Stimulated activated CD4-positive, alpha-beta T cell treated with anti-CD3 and anti-CD28 coated beads, Interleukin-4, amount 100 ng/mL, for 48 hours (primary cell): ENCODE measurements around the gene VWA8.
"Not testable (repeated sequence)": the region's sequence is repeated elsewhere in the genome, so short reads cannot be mapped to it uniquely, and the experiment has no call there.

Experiments used
- DNase-seq, 2 donors: peaks; one replicate each; pipeline ENCODE4 v3.0.0-alpha.2; 2020; ENCODE audit warnings: low read depth in 2 of 2

The VWA8 gene

GRCh38 chr13:41588448-41588847, 372.5 kb downstream of the VWA8 start:
- no peak for DNase-seq

DNA sequence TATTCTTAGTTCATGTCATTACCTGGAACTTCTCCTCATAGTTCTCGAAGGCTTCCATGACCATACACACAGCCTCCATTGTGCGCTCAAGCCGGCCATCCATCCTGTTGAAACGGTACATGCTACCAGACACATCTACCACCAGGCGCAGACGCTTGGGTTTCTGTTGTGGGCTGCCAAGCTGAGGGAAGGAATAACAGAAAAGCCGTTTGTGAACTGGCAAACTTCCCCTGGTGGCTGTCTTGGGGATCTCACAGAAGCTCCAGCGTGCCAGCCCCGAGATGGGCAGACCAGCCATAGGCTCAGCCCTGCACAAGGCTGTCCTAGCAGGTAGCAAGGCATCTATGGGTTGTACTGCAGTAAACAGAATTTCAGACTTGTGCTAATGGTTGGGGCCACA, 373.4 kb downstream of the VWA8 start:
- peak in 1 of 2 donors; percentile 6 for DNase-seq

GRCh38 chr13:41586216-41586615, 374.7 kb downstream of the VWA8 start:
- DNase-seq = no peak

GRCh38 chr13:41582027-41582463, 378.9 kb downstream of the VWA8 start:
- DNase-seq = no peak

GRCh38 chr13:41580345-41580744, 380.6 kb downstream of the VWA8 start:
- DNase-seq = no peak

GRCh38 chr13:41579881-41580280, 381.0 kb downstream of the VWA8 start:
- DNase-seq = no peak

DNA sequence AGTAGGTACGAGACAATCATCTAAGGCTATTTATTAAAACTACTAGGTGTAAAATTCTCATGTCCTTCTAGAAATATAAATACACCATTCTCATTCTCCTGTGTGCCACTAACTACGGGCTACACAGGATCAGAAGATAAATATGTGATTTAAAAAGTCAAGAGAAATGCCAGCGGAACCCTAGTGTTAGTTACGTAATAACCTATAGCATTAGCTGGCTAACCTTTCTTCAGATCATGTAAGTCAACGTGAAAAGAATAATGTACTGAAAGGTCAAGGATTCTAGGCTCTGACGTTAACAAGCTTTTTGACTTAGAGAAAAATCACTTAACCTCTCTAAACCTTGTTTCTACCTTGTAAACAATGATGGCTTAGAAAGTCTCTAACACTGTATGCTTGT, 381.7 kb downstream of the VWA8 start:
- DNase-seq = no peak

DNA sequence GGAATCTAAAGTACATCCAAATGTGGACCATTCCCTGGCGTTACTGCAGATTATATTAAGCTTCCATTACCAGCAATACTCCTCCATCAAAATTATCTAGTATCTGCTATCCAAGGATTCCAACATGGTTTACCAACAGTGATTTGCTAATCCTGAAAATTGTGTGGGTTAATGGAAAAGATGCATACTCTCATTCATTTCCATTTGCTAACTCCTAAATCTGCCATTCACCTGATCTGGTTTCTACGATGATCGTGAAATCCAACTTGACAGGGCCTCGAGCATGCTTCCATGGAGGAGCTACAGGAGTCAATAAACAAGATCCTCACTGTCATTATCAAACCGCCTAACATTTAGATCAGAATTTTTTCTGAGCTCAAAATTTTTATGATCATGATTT, 382.5 kb downstream of the VWA8 start:
- no peak for DNase-seq

- no peak for DNase-seq
These were observed 383.5 kb downstream of the VWA8 start for GRCh38 chr13:41577436-41577835.

DNA sequence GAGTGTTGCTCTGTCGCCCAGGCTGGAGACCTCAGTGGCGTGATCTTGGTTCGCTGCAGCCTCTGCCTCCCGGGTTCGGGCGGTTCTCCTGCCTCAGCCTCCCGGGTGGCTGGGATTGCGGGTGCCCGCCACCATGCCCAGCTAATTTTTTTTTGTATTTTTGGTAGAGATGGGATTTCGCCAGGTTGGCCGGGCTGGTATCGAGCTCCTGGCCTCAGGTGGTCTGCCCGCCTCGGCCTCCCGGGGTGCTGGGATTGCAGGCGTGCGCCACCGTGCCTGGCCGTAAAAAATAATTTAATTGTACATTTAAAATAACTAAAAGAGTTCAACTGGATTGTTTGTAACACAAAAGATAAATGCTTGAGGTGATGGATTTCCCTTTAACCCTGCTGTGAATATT, 387.3 kb downstream of the VWA8 start:
- DNase-seq = not testable (repeated sequence)

DNA sequence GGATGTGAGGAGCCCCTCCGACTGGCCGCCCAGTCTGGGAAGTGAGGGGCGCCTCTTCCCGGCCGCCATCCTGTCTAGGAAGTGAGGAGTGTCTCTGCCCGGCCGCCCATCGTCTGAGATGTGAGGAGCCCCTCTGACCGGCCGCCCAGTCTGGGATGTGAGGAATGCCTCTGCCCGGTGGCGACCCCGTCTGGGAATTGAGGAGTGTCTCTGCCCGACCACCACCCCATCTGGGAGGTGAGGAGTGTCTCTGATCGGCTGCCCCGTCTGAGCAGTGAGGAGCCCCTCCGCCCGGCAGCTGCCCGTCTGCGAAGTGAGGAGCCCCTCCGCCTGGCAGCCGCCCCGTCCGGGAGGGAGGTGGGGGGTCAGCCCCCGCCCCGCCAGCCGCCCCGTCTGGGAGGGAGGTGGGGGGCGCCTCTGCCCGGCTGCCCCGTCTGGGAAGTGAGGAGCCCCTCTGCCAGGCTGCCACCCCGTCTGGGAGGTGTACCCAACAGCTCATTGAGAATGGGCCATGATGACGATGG, 389.0 kb downstream of the VWA8 start:
- DNase-seq = not testable (repeated sequence)

DNA sequence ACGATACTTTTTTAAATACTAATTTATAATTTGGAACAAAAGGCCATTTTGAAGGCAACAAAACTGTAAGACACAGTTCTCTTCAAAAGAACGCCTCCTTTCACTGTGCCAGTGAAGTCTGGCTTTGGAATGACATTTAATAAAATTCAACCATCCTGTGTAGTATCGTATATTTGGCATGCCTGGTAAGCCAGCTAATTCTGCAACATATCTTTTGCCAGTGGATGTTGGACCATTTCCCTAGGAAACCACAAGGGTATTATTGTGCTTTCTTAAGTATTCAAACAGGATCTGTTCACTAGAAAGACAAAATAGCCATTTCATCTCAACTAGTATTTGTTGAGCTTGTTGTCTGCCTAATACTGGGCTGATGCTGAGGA, 391.9 kb downstream of the VWA8 start:
- DNase-seq = no peak

DNA sequence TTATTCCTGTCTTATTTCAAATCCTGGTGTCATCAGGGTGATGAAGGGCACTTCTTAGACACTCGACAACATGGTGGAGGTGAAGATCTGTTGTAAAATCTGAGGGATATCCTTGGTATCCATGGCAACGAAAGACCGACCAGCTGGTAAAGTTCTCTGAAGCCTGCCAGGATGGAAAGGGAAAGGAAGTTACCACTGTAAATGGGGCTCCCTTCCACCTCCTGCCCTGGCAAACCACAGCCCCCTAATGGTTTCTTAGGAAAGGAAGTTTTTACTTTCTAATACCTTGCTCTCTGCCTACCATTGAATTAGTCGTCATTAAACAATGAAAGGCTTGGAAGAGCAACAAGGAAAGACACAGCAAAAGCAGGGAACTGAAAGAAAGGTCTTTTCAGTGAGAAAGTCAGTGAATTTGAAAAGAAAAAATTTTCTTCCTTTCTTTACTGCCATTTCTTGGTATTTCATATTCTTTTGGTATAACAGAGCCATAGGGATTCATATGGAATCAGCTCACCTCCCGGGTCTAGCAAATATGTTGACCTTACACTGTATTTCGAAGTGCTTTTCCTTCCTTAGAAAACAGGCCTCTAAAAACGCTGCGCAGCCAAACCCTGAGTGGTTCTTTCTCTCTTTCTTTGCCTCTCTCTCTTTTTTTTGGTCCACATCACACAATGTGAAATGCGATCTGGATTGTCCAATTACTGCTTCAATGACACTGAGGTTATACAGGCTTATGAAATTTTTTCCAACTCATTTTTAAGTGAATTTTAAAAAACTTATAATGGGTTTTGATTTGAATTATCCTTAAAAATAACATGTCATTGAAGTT, 392.6 kb downstream of the VWA8 start:
- no peak for DNase-seq

DNA sequence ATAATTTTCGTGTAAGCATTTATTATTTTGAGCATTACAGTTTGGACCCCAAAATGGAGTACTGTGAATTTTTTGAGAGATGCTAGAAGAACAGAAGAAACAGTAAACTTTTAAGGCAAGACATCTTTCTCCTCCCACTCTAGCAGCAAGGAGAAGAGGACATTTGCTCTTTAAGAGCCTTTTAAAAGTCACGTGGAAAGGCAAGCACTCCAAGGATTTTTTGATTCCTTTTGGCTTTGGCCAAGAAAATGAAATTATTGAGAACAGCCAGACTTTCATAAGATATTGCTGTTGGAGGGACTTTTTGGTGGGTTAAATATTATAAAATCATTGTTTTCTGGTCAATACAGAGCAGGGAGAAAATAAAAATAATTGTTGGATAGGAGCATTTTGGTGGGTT, 393.5 kb downstream of the VWA8 start:
- DNase-seq = no peak

- no peak for DNase-seq
These were observed 395.1 kb downstream of the VWA8 start for GRCh38 chr13:41565846-41566245.

- no peak for DNase-seq
These were observed 395.7 kb downstream of the VWA8 start for GRCh38 chr13:41565216-41565615.

- no peak for DNase-seq
These were observed 396.9 kb downstream of the VWA8 start for GRCh38 chr13:41563984-41564365.

DNA sequence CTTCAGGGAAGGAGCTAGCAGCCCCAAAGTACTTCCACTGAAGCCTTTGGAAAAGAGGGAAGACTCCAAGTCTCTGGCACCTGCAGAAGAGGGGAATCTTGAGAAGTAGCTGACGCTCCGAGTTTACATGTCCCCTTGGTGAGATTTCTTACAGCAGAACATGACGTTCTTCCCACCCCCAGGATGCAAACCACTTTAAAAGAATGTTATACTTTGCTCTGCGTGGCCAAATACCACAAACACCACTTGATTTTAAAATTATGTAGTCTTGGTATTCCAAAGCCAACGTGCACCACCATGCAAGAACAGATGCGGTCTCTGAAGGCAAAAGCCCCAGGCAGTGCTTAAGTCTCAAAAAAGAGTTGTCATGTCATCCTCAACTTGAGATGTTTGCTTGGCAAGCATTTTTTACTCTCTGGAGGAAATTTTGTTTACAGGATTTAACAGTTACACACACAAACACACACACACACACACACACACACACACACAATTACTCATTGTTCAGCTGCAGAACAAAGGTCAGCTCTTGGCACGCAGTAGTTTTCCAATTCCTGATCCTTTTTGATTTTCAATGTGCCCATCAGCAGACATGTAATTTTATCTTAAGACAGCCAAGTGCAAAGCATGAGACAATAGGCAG, 397.4 kb downstream of the VWA8 start:
- no peak for DNase-seq

DNA sequence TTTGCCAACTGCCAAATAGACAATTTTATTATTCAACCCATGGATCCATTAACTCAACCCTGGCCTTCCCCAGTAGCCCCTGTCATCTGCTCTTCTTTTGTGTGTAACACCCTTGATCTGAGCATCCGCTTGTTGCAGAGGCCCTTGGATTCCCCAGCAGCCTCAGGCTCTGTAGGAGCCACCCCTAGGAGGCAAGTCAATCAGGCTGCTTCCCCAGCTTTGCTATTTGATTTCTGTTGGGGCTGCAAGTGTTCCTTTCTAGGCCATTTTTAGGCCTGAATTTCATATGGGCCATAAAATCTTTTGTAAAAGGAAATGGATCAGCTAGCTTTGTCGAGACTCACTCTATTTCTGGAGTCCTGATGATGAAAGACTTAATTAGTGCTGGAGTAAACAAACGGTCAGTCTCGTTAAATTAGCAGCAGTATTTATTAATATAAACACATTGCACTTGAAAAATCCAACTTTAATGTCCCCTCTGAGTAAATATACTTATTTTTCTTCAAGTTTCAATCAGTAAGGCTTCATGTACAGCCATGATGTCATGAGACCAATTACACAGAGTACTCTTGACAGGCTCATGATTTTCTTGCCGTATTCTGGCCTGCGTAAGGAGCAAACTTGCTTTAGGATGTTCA, 398.2 kb downstream of the VWA8 start:
- no peak for DNase-seq

DNA sequence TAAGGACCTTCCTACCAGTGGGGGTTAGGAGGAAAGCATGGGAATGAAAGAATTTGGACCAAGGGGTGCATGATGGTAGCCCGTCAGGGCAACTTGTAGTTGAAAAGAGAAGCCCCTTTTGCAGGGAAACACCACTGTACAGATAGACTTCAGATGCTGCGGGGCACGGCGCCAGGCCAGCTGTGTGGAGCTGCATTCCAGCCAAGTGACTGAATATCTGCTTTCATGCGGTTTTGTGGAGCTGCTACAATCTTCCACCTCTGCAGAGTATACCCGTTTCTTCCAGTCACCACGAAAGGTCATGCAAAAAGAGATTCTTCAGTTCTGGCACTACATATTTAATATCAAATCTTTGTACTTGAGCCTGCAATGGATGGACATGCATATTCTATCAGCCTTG, 398.8 kb downstream of the VWA8 start:
- DNase-seq = no peak

GRCh38 chr13:41561170-41561569, 399.7 kb downstream of the VWA8 start:
- no peak for DNase-seq

- DNase-seq = no peak
These were observed 401.9 kb downstream of the VWA8 start for GRCh38 chr13:41558781-41559560.
